Measurements from ENCODE around the gene SLC45A3. TPM values are rescaled to one million over a fixed set of nuclear protein-coding genes. Genes with fewer than 3 reads are reported as not detected.

The SLC45A3 gene
- polyA plus RNA-seq, 1 donor (not counting 4 experiments of a cell fraction or from before 2014, with no cell fraction given), result 2.5 TPM

DNA sequence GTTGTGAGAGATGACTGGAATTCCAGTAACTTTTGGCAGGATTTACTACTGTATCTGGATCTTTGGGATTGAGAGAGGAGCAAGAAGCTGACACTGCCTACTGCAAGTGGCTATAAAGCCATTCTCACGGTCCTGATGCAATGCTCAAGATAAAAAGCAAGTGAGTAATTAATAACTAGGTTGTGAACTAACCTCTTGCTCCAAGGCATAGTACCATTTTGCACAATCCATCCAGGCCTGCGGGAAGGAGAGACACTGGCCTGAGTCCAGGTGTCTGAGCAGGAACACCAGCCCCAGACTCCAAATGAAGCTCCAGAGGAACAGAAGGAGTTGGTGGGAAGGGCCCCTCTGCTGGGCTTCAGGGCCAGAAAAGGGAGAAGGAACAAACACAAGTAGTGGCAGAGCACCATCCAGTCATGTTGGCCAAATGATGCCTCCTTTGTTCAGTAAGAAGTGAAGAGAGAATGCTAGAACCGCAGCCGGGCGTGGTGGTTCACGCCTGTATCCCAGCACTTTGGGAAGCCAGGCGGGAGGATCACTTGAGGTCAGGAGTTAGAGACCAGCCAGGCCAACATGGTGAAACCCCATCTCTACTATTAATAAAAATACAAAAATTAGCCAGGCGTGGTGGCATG, 9.9 kb upstream of the SLC45A3 start:
- DNase-seq (ENCODE audit: low read depth, low spot score) (no peak), FAIRE-seq (no peak)
- no peaks in the 10 kb centered on the region for H3K9me1 ChIP-seq (ENCODE audit: control insufficient read depth, extremely low read depth, insufficient read depth, low read length)
- no peaks in the 10 kb centered on the region for H3K36me3 ChIP-seq (ENCODE audit: control insufficient read depth in 2 of 2, extremely low read depth in 1 of 2, insufficient read depth in 2 of 2, low read length in 2 of 2)
- dilution Hi-C loops (cut with MboI; ENCODE audit: extremely low pct_ligation_motif_present, low sequenced_read_pairs), result no loop called here
- no peak overlapping the region for H3K4me2 ChIP-seq (ENCODE audit: control insufficient read depth, extremely low read depth, insufficient read depth, low read depth, low read length)
- no peaks in the 10 kb centered on the region for H3K79me2 ChIP-seq (ENCODE audit: control insufficient read depth, insufficient read depth, low read length)
- H3K27ac ChIP-seq (ENCODE audit: control insufficient read depth, insufficient read depth, low read length), result no peak overlapping the region
- no peak overlapping the region for H2AFZ ChIP-seq (ENCODE audit: control insufficient read depth, low read length)
- no peak for TF ChIP-seq EZH2 (IDR thresholded peaks at IDR 0.05; ENCODE audit: low read length)
- TF ChIP-seq, protein P1, sequence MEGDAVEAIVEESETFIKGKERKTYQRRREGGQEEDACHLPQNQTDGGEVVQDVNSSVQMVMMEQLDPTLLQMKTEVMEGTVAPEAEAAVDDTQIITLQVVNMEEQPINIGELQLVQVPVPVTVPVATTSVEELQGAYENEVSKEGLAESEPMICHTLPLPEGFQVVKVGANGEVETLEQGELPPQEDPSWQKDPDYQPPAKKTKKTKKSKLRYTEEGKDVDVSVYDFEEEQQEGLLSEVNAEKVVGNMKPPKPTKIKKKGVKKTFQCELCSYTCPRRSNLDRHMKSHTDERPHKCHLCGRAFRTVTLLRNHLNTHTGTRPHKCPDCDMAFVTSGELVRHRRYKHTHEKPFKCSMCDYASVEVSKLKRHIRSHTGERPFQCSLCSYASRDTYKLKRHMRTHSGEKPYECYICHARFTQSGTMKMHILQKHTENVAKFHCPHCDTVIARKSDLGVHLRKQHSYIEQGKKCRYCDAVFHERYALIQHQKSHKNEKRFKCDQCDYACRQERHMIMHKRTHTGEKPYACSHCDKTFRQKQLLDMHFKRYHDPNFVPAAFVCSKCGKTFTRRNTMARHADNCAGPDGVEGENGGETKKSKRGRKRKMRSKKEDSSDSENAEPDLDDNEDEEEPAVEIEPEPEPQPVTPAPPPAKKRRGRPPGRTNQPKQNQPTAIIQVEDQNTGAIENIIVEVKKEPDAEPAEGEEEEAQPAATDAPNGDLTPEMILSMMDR (optimal IDR thresholded peaks at IDR 0.05 in 1 of 3, IDR thresholded peaks at IDR 0.05 in 1 of 3, conservative IDR thresholded peaks at IDR 0.05 in 1 of 3; ENCODE audit: extremely low read depth in 1 of 3, insufficient read depth in 2 of 3, low read length in 3 of 3), result no peak
- no peaks in the 10 kb centered on the region for H3K9me3 ChIP-seq (ENCODE audit: control insufficient read depth, low read depth, low read length)
- H3K27me3 ChIP-seq (ENCODE audit: control insufficient read depth, extremely low read depth, insufficient read depth, low read length), result peaks cover 4% of the 10 kb centered on the region
- no peak overlapping the region for H3K4me3 ChIP-seq (ENCODE audit: control insufficient read depth in 2 of 3, extremely low read depth in 1 of 3, insufficient read depth in 2 of 3, low read depth in 1 of 3, low read length in 3 of 3)
- no peaks in the 10 kb centered on the region for H4K20me1 ChIP-seq (ENCODE audit: control insufficient read depth, extremely low read depth, insufficient read depth, low read length)
- no peak overlapping the region for H3K9ac ChIP-seq (ENCODE audit: control insufficient read depth, extremely low read depth, insufficient read depth, low read length)
- H3K4me1 ChIP-seq (ENCODE audit: control insufficient read depth, extremely low read depth, insufficient read depth, low read length), result no peaks in the 10 kb centered on the region

- FAIRE-seq (no peak), DNase-seq (ENCODE audit: low read depth, low spot score) (no peak)
- H3K27me3 ChIP-seq (ENCODE audit: control insufficient read depth, extremely low read depth, insufficient read depth, low read length), result peaks cover 4% of the 10 kb centered on the region
- H3K79me2 ChIP-seq (ENCODE audit: control insufficient read depth, insufficient read depth, low read length), result no peaks in the 10 kb centered on the region
- dilution Hi-C loops (cut with MboI; ENCODE audit: extremely low pct_ligation_motif_present, low sequenced_read_pairs), result no loop called here
- H4K20me1 ChIP-seq (ENCODE audit: control insufficient read depth, extremely low read depth, insufficient read depth, low read length), result no peaks in the 10 kb centered on the region
- no peaks in the 10 kb centered on the region for H3K9me3 ChIP-seq (ENCODE audit: control insufficient read depth, low read depth, low read length)
- H3K4me2 ChIP-seq (ENCODE audit: control insufficient read depth, extremely low read depth, insufficient read depth, low read depth, low read length), result no peak overlapping the region
- H2AFZ ChIP-seq (ENCODE audit: control insufficient read depth, low read length), result no peak overlapping the region
- no peak overlapping the region for H3K4me3 ChIP-seq (ENCODE audit: control insufficient read depth in 2 of 3, extremely low read depth in 1 of 3, insufficient read depth in 2 of 3, low read depth in 1 of 3, low read length in 3 of 3)
- H3K9me1 ChIP-seq (ENCODE audit: control insufficient read depth, extremely low read depth, insufficient read depth, low read length), result no peaks in the 10 kb centered on the region
- H3K4me1 ChIP-seq (ENCODE audit: control insufficient read depth, extremely low read depth, insufficient read depth, low read length), result no peaks in the 10 kb centered on the region
- no peak overlapping the region for H3K27ac ChIP-seq (ENCODE audit: control insufficient read depth, insufficient read depth, low read length)
- no peak overlapping the region for H3K9ac ChIP-seq (ENCODE audit: control insufficient read depth, extremely low read depth, insufficient read depth, low read length)
- H3K36me3 ChIP-seq (ENCODE audit: control insufficient read depth in 2 of 2, extremely low read depth in 1 of 2, insufficient read depth in 2 of 2, low read length in 2 of 2), result no peaks in the 10 kb centered on the region
- TF ChIP-seq EZH2 (IDR thresholded peaks at IDR 0.05; ENCODE audit: low read length), result no peak
- TF ChIP-seq, protein P1 (optimal IDR thresholded peaks at IDR 0.05 in 1 of 3, IDR thresholded peaks at IDR 0.05 in 1 of 3, conservative IDR thresholded peaks at IDR 0.05 in 1 of 3; ENCODE audit: extremely low read depth in 1 of 3, insufficient read depth in 2 of 3, low read length in 3 of 3), result no peak
Measured at GRCh38 chr1:205689479-205689878, 9.2 kb upstream of the SLC45A3 start.

All from keratinocyte (primary cell).